HG03457 (cell line): ENCODE data around the gene MYOZ2.

Experiments
- ATAC-seq: cut with Tn5 transposase; IDR thresholded peaks from one replicate; pipeline ENCODE4 v1.9.1; 2021; ENCODE audit warnings: moderate number of reproducible peaks; ENCODE audit not compliant: unreplicated experiment

The MYOZ2 gene

DNA sequence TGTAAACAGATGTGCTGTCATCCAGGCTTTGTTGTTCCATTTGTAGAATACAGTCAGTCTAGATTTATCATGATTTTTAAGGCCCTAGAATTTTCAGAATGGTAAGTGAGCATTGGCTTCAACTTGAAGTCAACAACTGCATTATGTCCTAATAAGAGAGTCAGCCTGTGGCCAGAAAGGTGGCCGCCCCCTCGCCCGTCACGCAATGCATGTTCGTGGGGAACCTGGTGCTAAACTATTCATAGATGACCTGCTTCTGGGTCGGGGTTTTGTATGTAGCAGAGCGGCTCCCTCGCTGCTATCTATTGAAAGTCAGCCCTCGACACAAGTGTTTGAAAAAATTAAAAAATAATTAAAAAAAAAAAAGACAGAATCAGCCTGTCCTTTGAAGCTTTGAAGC, 101.6 kb downstream of the MYOZ2 start:
- no peak for ATAC-seq
